ENCODE data around the gene RGL3.

GRCh38 chr19:11377756-11378155 lies 41.4 kb downstream of the RGL3 start:
- TF ChIP-seq CTCF (conservative IDR thresholded peaks at IDR 0.05) (no peak), ZFX (IDR thresholded peaks at IDR 0.05) (no peak)

Measured in C4-2B (cell line).